Measurements from ENCODE around the gene SRRD.
A peak's percentile ranks its signal among the peaks of the same experiment; 100 is the strongest.

The SRRD gene

GRCh38 chr22:26463688-26464087 is 20.0 kb upstream of the SRRD start:
- H3K4me3 ChIP-seq (ENCODE audit: low read length) = no peak overlapping the region
- no peak overlapping the region for H2AFZ ChIP-seq (ENCODE audit: low read depth, low read length)
- H3K4me1 ChIP-seq (ENCODE audit: low read length) = peaks cover 9% of the 10 kb centered on the region
- no peak overlapping the region for H3K27ac ChIP-seq (ENCODE audit: low read length)
- no peaks in the 10 kb centered on the region for H3K27me3 ChIP-seq (ENCODE audit: low read depth, low read length)
- H3K36me3 ChIP-seq (replicated peaks; ENCODE audit: low read depth, low read length) = peaks cover 53% of the 10 kb centered on the region
- no peaks in the 10 kb centered on the region for H3K79me2 ChIP-seq (ENCODE audit: low read length)
- H3K9me3 ChIP-seq (ENCODE audit: insufficient read depth, low read length) = no peaks in the 10 kb centered on the region
- H3K4me2 ChIP-seq (ENCODE audit: low read length) = no peak overlapping the region
- TF ChIP-seq, protein P1, sequence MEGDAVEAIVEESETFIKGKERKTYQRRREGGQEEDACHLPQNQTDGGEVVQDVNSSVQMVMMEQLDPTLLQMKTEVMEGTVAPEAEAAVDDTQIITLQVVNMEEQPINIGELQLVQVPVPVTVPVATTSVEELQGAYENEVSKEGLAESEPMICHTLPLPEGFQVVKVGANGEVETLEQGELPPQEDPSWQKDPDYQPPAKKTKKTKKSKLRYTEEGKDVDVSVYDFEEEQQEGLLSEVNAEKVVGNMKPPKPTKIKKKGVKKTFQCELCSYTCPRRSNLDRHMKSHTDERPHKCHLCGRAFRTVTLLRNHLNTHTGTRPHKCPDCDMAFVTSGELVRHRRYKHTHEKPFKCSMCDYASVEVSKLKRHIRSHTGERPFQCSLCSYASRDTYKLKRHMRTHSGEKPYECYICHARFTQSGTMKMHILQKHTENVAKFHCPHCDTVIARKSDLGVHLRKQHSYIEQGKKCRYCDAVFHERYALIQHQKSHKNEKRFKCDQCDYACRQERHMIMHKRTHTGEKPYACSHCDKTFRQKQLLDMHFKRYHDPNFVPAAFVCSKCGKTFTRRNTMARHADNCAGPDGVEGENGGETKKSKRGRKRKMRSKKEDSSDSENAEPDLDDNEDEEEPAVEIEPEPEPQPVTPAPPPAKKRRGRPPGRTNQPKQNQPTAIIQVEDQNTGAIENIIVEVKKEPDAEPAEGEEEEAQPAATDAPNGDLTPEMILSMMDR (IDR thresholded peaks at IDR 0.05; ENCODE audit: low read depth, low read length) = no peak
- no peak for TF ChIP-seq EZH2phosphoT487 (IDR thresholded peaks at IDR 0.05; ENCODE audit: low read depth)
- peaks cover 8% of the 10 kb centered on the region; the same call in 1 of the 2 replicates for H4K20me1 ChIP-seq (ENCODE audit: insufficient read depth, low read length)
- H3K9ac ChIP-seq (ENCODE audit: low read length) = no peak overlapping the region

- Histone ChIP-seq H3K9ac (ENCODE audit: low read length) (no peak overlapping the region), H3K4me3 (ENCODE audit: low read length) (no peak overlapping the region), H2AFZ (ENCODE audit: low read depth, low read length) (no peak overlapping the region), H3K79me2 (ENCODE audit: low read length) (no peaks in the 10 kb centered on the region), H3K27ac (ENCODE audit: low read length) (no peak overlapping the region), H3K4me1 (ENCODE audit: low read length) (peaks cover 9% of the 10 kb centered on the region), H3K36me3 (replicated peaks; ENCODE audit: low read depth, low read length) (peaks cover 53% of the 10 kb centered on the region), H3K9me3 (ENCODE audit: insufficient read depth, low read length) (no peaks in the 10 kb centered on the region), H3K4me2 (ENCODE audit: low read length) (no peak overlapping the region), H4K20me1 (ENCODE audit: insufficient read depth, low read length) (peaks cover 8% of the 10 kb centered on the region; the same call in 1 of the 2 replicates), H3K27me3 (ENCODE audit: low read depth, low read length) (no peaks in the 10 kb centered on the region)
- TF ChIP-seq, protein P1 (IDR thresholded peaks at IDR 0.05; ENCODE audit: low read depth, low read length) = no peak
- no peak for TF ChIP-seq EZH2phosphoT487 (IDR thresholded peaks at IDR 0.05; ENCODE audit: low read depth)
These were observed 19.4 kb upstream of the SRRD start for GRCh38 chr22:26464312-26464711.

GRCh38 chr22:26466196-26466595 is 17.5 kb upstream of the SRRD start:
- H3K79me2 ChIP-seq (ENCODE audit: low read length) = no peaks in the 10 kb centered on the region
- no peak overlapping the region for H2AFZ ChIP-seq (ENCODE audit: low read depth, low read length)
- H4K20me1 ChIP-seq (ENCODE audit: insufficient read depth, low read length) = no peaks in the 10 kb centered on the region
- no peaks in the 10 kb centered on the region for H3K27me3 ChIP-seq (ENCODE audit: low read depth, low read length)
- H3K4me3 ChIP-seq (ENCODE audit: low read length) = no peak overlapping the region
- peaks cover 9% of the 10 kb centered on the region for H3K4me1 ChIP-seq (ENCODE audit: low read length)
- no peak overlapping the region for H3K4me2 ChIP-seq (ENCODE audit: low read length)
- no peak overlapping the region for H3K9ac ChIP-seq (ENCODE audit: low read length)
- H3K36me3 ChIP-seq (replicated peaks; ENCODE audit: low read depth, low read length) = peaks cover 54% of the 10 kb centered on the region
- H3K9me3 ChIP-seq (ENCODE audit: insufficient read depth, low read length) = no peaks in the 10 kb centered on the region
- TF ChIP-seq, protein P1 (IDR thresholded peaks at IDR 0.05; ENCODE audit: low read depth, low read length) = no peak
- TF ChIP-seq EZH2phosphoT487 (IDR thresholded peaks at IDR 0.05; ENCODE audit: low read depth) = no peak
- peak overlapping the region; percentile 0; the same call in 1 of the 2 replicates for H3K27ac ChIP-seq (ENCODE audit: low read length)

GRCh38 chr22:26470807-26471206 is 12.9 kb upstream of the SRRD start:
- Histone ChIP-seq H3K4me3 (ENCODE audit: low read length) (no peak overlapping the region), H3K4me1 (ENCODE audit: low read length) (peaks cover 9% of the 10 kb centered on the region), H3K9ac (ENCODE audit: low read length) (no peak overlapping the region), H3K27ac (ENCODE audit: low read length) (no peak overlapping the region), H3K79me2 (ENCODE audit: low read length) (no peaks in the 10 kb centered on the region), H2AFZ (ENCODE audit: low read depth, low read length) (no peak overlapping the region), H3K27me3 (ENCODE audit: low read depth, low read length) (no peaks in the 10 kb centered on the region), H3K36me3 (replicated peaks; ENCODE audit: low read depth, low read length) (peaks cover 64% of the 10 kb centered on the region), H3K4me2 (ENCODE audit: low read length) (no peak overlapping the region), H4K20me1 (ENCODE audit: insufficient read depth, low read length) (no peaks in the 10 kb centered on the region), H3K9me3 (ENCODE audit: insufficient read depth, low read length) (no peaks in the 10 kb centered on the region)
- TF ChIP-seq EZH2phosphoT487 (IDR thresholded peaks at IDR 0.05; ENCODE audit: low read depth) = no peak
- TF ChIP-seq, protein P1 (IDR thresholded peaks at IDR 0.05; ENCODE audit: low read depth, low read length) = no peak
